HG02938 (cell line): ENCODE data around the gene DCUN1D4.

Experiments used
- ATAC-seq: cut with Tn5 transposase; IDR thresholded peaks from one replicate; pipeline ENCODE4 v1.9.1; 2021; ENCODE audit warnings: mild to moderate bottlenecking, moderate library complexity; ENCODE audit not compliant: unreplicated experiment

DCUN1D4 gene

DNA sequence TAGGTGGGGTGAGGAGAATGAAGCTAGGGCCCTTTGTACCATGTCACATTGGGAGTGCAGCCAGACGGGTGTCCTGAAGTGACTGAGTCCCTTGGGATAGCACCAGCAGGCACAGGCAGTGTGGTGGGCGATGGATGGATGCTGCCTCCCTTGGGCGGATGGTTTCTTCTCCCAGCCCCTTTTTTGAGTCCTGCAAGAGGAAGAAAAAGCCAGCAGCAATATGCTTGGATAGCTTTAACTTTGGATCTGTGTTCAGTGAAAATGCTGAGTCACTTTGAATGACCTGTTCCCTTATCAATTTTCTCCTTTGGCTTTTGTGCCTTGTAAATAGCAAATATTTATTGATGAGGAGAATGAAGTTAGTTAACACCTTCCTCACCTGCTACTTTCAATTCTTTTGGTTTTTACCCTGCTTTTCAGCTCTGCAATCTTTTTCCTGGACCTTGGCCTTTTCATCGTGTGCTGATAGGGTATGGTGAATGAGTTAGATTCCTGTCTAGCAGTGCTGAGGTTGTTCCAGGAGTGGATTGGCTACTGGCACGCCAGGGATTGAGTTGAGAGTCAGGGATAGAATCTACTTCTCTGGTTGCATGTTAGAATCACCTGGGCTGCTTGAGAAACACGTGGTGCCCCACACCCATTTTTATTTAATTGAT, 10.2 kb downstream of the DCUN1D4 start:
- ATAC-seq, result no peak

GRCh38 chr4:51855270-51855669, 12.3 kb downstream of the DCUN1D4 start:
- ATAC-seq, result no peak

GRCh38 chr4:51855751-51856150, 12.8 kb downstream of the DCUN1D4 start:
- ATAC-seq, result no peak

- ATAC-seq, result no peak
These were observed 15.8 kb downstream of the DCUN1D4 start for GRCh38 chr4:51858605-51859202.

GRCh38 chr4:51859476-51860031, 16.6 kb downstream of the DCUN1D4 start:
- ATAC-seq, result no peak

- no peak for ATAC-seq
These were observed 19.2 kb downstream of the DCUN1D4 start for GRCh38 chr4:51862199-51862598.

DNA sequence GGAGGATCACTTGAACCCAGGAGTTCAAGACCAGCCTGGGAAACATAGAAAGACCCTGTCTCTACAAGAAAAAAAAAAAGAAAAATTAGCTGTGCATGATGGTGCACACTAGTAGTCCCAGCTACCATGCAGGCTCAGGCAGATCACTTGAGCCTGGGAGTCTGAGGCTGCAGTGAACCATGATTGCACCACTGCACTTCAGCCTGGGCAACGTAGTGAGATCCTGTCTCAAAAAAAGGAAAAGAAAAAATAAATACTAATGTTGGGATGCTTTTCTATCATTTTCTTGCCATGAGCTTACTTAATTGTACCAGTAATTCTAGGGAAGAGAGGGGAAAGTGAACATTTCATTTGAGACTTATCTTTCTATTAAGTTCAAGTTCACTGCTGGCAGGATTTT, 19.8 kb downstream of the DCUN1D4 start:
- ATAC-seq, result no peak

GRCh38 chr4:51865717-51866116, 22.8 kb downstream of the DCUN1D4 start:
- no peak for ATAC-seq

DNA sequence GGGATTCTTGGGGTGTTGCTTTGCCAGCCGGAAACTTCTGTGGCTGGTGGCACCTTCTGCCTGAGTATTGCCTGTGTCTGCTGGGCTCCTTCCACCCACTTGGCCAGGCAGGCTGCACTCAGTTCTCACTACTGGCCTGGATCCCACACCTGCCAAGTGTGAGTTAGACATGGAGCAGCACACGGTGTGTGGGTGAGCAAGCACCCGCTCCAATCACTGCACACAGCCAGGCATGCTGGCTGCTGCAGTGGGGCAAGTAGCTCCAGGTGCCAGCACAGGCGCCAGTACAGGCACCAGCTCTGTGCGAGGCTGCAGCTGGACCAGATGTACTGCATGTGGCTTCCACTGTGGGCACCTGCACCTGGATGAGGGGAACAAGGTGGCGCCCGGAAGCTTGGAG, 23.9 kb downstream of the DCUN1D4 start:
- ATAC-seq, result no peak

DNA sequence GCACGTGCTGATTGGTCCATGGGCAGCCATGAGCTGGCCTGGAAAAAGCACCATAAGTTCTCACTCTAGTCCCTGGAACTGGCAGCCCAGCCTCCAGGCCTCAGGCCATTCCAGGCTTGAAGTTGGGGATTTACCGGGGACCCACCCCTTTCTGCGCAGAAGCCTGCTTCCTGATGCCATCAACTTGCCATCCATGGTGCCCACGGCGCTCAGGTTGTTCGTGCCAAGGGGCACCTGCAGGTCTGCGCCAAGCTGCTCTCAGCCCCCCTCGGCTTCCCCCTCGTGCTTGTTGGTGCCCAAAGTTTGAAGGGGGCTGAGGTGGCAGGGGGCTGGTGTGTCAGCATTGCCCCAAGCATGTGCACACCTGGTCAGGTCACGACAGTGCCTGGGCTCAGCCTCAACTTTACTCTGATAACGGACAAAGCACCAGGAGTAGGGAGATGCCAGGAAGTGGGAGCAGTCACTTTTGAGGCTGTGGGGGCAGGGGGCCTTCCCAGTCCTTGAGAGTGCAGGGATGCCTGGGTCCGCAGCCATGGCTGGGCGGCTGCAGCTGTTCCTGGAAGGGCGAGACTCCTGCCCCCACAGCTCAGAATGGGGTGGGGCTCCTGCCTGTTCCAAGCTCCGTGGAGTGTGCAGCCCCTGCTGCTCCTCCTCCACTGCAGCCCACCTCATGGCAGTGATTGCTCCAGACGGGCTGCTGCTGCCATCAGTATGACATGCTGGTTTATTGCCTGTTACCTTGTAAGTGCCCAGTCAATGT, 24.9 kb downstream of the DCUN1D4 start:
- no peak for ATAC-seq

DNA sequence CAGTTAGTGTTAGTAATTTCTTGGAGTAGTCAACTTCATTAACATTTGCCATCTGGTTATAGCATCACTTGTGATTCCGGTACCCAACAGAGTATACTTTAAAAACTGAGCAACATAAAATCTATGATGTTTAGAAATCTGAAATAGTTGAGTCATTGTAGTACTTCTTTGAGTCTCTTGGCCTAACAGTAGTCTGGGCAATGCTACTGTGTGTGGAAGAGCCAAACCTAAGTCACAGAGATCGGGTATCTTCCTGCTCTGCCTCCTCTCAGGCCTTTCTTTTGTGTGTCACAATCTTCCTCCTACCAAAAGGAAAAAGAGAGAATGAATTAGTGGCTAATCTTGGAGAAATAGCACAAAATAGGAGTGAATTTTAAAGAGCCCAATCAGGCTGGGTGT, 25.5 kb downstream of the DCUN1D4 start:
- ATAC-seq, result no peak

- no peak for ATAC-seq
These were observed 27.7 kb downstream of the DCUN1D4 start for GRCh38 chr4:51870441-51871188.

GRCh38 chr4:51872283-51872997, 29.5 kb downstream of the DCUN1D4 start:
- no peak for ATAC-seq

- ATAC-seq, result no peak
These were observed 31.6 kb downstream of the DCUN1D4 start for GRCh38 chr4:51874551-51874950.

DNA sequence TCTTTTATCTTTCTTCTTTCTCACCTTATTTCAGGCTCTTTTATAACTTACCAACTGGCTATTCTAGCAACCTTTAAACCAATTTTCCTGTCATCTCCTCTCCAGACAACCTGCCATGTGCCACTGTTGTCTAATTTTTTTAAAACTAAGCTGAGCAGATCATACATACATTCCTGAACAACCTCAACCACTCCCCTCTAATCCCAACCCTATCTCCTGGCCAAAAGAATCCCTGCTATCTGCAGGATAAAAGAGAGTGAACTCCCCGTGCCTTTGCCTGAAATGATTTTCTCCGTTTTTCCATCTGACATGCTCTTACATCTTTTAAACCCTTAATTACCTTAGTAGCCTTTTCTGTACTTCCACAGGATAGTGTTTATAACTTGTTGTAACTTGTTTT, 35.5 kb downstream of the DCUN1D4 start:
- no peak for ATAC-seq

- ATAC-seq, result no peak
These were observed 37.3 kb downstream of the DCUN1D4 start for GRCh38 chr4:51880016-51880915.

DNA sequence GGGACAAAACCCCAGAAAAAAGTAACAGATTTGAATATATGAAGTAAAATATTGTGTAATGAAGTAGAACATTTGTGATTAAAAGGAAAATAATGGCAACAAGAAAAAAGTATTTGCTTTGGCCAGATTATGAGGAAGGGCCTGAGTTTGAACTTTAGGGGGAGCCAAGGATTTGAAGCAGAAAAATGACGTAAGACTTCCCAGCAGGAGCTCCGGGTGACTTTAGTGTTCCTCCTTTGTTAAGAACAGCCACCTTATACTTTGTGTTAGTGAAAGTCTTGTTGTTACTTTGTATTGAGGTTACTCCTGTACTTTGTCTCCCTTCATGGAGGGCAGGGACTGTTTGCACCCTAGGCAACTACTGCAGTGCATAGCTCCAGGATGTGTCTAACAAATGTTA, 41.1 kb downstream of the DCUN1D4 start:
- ATAC-seq, result no peak

DNA sequence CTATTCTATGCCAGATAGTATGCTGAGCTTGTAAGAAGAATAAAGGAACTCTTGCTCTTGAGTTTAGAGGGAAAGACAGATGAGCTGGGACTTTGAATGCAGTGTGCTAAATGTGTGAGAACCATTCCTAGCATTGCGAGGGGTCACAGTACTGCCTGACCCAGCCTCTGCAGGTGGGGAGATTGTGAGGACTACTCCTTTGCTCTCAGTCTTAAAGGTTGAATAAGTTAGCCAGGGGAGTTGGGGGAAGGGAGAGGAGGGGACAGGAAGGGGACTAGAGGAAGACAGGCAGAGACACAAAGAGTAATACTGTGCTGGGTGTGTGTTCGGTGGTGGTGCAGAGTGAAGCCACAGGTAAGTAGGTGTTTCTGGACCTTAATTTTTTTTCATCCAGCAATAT, 41.7 kb downstream of the DCUN1D4 start:
- ATAC-seq, result no peak

GRCh38 chr4:51885363-51885762, 42.4 kb downstream of the DCUN1D4 start:
- no peak for ATAC-seq

- ATAC-seq, result no peak
These were observed 47.8 kb downstream of the DCUN1D4 start for GRCh38 chr4:51890760-51891159.
